Measurements from ENCODE around the gene AKR1A1. TPM values are rescaled to one million over a fixed set of nuclear protein-coding genes. Genes with fewer than 3 reads are reported as not detected.

The AKR1A1 gene
- total and polyA plus RNA-seq, 2 experiments from 2014 or later, result 186 to 271 TPM

DNA sequence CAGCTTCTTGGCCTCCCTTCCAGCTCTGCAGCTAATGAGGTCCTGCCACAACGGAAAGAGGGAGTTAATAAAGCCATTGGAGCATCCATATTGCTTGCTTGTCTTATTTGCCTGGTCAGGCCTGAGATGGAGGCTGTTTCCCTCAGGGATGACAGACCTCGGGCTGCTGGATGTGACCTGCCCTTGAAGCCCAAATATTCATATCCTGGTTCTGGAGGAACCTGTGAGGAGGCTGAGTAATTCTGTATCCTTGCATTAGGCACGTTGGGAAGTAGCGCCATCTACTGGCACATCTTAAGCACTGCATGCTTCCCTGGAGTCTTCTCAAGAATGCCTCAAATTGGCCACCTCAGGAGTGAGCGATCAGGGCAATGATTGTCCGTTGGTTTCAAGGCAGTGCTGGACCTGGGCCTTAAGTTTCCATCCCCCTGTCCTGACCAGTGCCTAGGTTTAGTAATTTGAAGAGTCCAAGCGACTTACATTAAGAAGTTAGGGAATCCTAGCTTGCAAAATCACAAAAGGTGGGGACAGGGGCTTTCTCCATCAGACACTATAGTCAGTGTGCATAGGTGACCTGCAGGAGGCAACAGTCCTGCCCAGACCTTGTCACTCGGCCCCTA lies 19.4 kb downstream of the AKR1A1 start:
- H3K4me2 ChIP-seq, result no peak overlapping the region
- 22% methylated on average over 8 of the region's 8 CpGs for WGBS (ENCODE audit: low lambda C conversion rate, missing lambda C conversion rate)
- no peaks in the 10 kb centered on the region for H3K9me3 ChIP-seq (ENCODE audit: low read depth)
- peak; percentile 74 for DNase-seq (ENCODE audit: low spot score)
- peaks cover 5% of the 10 kb centered on the region for H3K79me2 ChIP-seq
- H3K9me2 ChIP-seq (replicated peaks; ENCODE audit: insufficient read depth), result no peaks in the 10 kb centered on the region
- H3K27me3 ChIP-seq, result no peaks in the 10 kb centered on the region
- no peak overlapping the region for H2AFZ ChIP-seq
- H3K4me3 ChIP-seq, result no peak overlapping the region
- H3K36me3 ChIP-seq (replicated peaks; ENCODE audit: insufficient read depth, low read depth), result no peaks in the 10 kb centered on the region
- TF ChIP-seq, protein P1, sequence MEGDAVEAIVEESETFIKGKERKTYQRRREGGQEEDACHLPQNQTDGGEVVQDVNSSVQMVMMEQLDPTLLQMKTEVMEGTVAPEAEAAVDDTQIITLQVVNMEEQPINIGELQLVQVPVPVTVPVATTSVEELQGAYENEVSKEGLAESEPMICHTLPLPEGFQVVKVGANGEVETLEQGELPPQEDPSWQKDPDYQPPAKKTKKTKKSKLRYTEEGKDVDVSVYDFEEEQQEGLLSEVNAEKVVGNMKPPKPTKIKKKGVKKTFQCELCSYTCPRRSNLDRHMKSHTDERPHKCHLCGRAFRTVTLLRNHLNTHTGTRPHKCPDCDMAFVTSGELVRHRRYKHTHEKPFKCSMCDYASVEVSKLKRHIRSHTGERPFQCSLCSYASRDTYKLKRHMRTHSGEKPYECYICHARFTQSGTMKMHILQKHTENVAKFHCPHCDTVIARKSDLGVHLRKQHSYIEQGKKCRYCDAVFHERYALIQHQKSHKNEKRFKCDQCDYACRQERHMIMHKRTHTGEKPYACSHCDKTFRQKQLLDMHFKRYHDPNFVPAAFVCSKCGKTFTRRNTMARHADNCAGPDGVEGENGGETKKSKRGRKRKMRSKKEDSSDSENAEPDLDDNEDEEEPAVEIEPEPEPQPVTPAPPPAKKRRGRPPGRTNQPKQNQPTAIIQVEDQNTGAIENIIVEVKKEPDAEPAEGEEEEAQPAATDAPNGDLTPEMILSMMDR (IDR thresholded peaks at IDR 0.05; ENCODE audit: poor library complexity), result peak; percentile 92
- TF ChIP-seq EZH2 (IDR thresholded peaks at IDR 0.05; ENCODE audit: borderline replicate concordance), result no peak
- no peaks in the 10 kb centered on the region for H4K20me1 ChIP-seq (ENCODE audit: insufficient read depth, poor library complexity, severe bottlenecking)
- no peak overlapping the region for H3K27ac ChIP-seq
- no peaks in the 10 kb centered on the region for H3K4me1 ChIP-seq (ENCODE audit: insufficient read depth)

DNA sequence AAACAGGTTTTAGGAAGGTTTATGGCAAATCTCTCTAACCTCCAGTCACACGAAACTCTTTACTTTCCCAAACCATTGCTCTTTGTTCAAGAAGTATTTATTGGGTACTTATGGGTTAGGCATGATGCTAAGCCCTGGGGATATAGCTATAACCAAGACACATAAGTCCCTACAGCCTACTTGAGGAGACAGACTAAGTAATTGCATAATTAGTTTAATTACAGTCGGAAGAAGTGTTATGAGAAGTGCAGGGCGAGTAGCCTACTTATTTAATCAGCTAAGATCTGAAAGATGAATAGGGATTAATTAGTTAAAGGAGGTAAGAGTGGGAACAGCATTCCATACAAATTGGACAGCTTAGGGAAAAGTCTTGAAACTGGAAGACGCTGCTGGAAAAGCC lies 20.0 kb downstream of the AKR1A1 start:
- no peak overlapping the region for H2AFZ ChIP-seq
- H3K9me2 ChIP-seq (replicated peaks; ENCODE audit: insufficient read depth), result no peaks in the 10 kb centered on the region
- DNase-seq (ENCODE audit: low spot score), result no peak
- H3K79me2 ChIP-seq, result peaks cover 3% of the 10 kb centered on the region
- no peaks in the 10 kb centered on the region for H3K9me3 ChIP-seq (ENCODE audit: low read depth)
- no peak overlapping the region for H3K4me3 ChIP-seq
- no peaks in the 10 kb centered on the region for H3K27me3 ChIP-seq
- H3K36me3 ChIP-seq (replicated peaks; ENCODE audit: insufficient read depth, low read depth), result no peaks in the 10 kb centered on the region
- whole genome bisulfite sequencing (ENCODE audit: low lambda C conversion rate, missing lambda C conversion rate), result 80% methylated on average over 4 of the region's 4 CpGs
- no peak overlapping the region for H3K4me2 ChIP-seq
- H4K20me1 ChIP-seq (ENCODE audit: insufficient read depth, poor library complexity, severe bottlenecking), result no peaks in the 10 kb centered on the region
- no peak overlapping the region for H3K27ac ChIP-seq
- no peak for TF ChIP-seq EZH2phosphoT487 (IDR thresholded peaks at IDR 0.05; ENCODE audit: low read depth, severe bottlenecking, unreplicated experiment)
- TF ChIP-seq EZH2 (IDR thresholded peaks at IDR 0.05; ENCODE audit: borderline replicate concordance), result no peak
- TF ChIP-seq, protein P1 (IDR thresholded peaks at IDR 0.05; ENCODE audit: poor library complexity), result no peak
- no peaks in the 10 kb centered on the region for H3K4me1 ChIP-seq (ENCODE audit: insufficient read depth)

GRCh38 chr1:45573231-45573804 lies 22.7 kb downstream of the AKR1A1 start:
- H3K9me3 ChIP-seq (ENCODE audit: low read depth), result no peaks in the 10 kb centered on the region
- H2AFZ ChIP-seq, result no peak overlapping the region
- H3K79me2 ChIP-seq, result no peaks in the 10 kb centered on the region
- H3K4me3 ChIP-seq, result no peak overlapping the region
- H3K27ac ChIP-seq, result no peak overlapping the region
- no peak for DNase-seq (ENCODE audit: low spot score)
- H3K4me1 ChIP-seq (ENCODE audit: insufficient read depth), result no peaks in the 10 kb centered on the region
- no peaks in the 10 kb centered on the region for H4K20me1 ChIP-seq (ENCODE audit: insufficient read depth, poor library complexity, severe bottlenecking)
- H3K9me2 ChIP-seq (replicated peaks; ENCODE audit: insufficient read depth), result no peaks in the 10 kb centered on the region
- H3K36me3 ChIP-seq (replicated peaks; ENCODE audit: insufficient read depth, low read depth), result no peaks in the 10 kb centered on the region
- WGBS (ENCODE audit: low lambda C conversion rate, missing lambda C conversion rate), result 67% methylated on average over 3 of the region's 3 CpGs
- TF ChIP-seq, protein P1 (IDR thresholded peaks at IDR 0.05; ENCODE audit: poor library complexity), result no peak
- TF ChIP-seq EZH2phosphoT487 (IDR thresholded peaks at IDR 0.05; ENCODE audit: low read depth, severe bottlenecking, unreplicated experiment) (no peak), EZH2 (IDR thresholded peaks at IDR 0.05; ENCODE audit: borderline replicate concordance) (no peak)
- H3K4me2 ChIP-seq, result no peak overlapping the region
- no peaks in the 10 kb centered on the region for H3K27me3 ChIP-seq

Data from hepatocyte (in vitro differentiated cells).